Measurements from ENCODE around the gene RPTOR.
A peak's percentile ranks its signal among the peaks of the same experiment; 100 is the strongest.
"Not testable (repeated sequence)": the region's sequence is repeated elsewhere in the genome, so short reads cannot be mapped to it uniquely, and the experiment has no call there.

RPTOR gene

GRCh38 chr17:80783486-80783885 is 238.8 kb downstream of the RPTOR start:
- DNase-seq (ENCODE audit: low spot score): no peak

GRCh38 chr17:80783971-80784370 is 239.3 kb downstream of the RPTOR start:
- DNase-seq (ENCODE audit: low spot score): no peak

GRCh38 chr17:80785477-80786178 is 241.0 kb downstream of the RPTOR start:
- no peak for DNase-seq (ENCODE audit: low spot score)

GRCh38 chr17:80786470-80786869 is 241.8 kb downstream of the RPTOR start:
- no peak for DNase-seq (ENCODE audit: low spot score)

- no peak for DNase-seq (ENCODE audit: low spot score)
Observed at GRCh38 chr17:80786887-80787286, 242.2 kb downstream of the RPTOR start.

GRCh38 chr17:80787881-80788280 is 243.2 kb downstream of the RPTOR start:
- no peak for DNase-seq (ENCODE audit: low spot score)

GRCh38 chr17:80789356-80789902 is 244.8 kb downstream of the RPTOR start:
- DNase-seq (ENCODE audit: low spot score): peak; percentile 90

GRCh38 chr17:80790021-80790765 is 245.6 kb downstream of the RPTOR start:
- no peak for DNase-seq (ENCODE audit: low spot score)

GRCh38 chr17:80790981-80791742 is 246.5 kb downstream of the RPTOR start:
- DNase-seq (ENCODE audit: low spot score): no peak

- DNase-seq (ENCODE audit: low spot score): peak; percentile 90
Observed at GRCh38 chr17:80791758-80792284, 247.2 kb downstream of the RPTOR start.

- DNase-seq (ENCODE audit: low spot score): no peak
Observed at GRCh38 chr17:80792373-80792781, 247.7 kb downstream of the RPTOR start.

- DNase-seq (ENCODE audit: low spot score): no peak
Observed at GRCh38 chr17:80793421-80793820, 248.8 kb downstream of the RPTOR start.

GRCh38 chr17:80793851-80794267 is 249.2 kb downstream of the RPTOR start:
- DNase-seq (ENCODE audit: low spot score): no peak

- DNase-seq (ENCODE audit: low spot score): no peak
Observed at GRCh38 chr17:80794281-80795089, 249.8 kb downstream of the RPTOR start.

- DNase-seq (ENCODE audit: low spot score): no peak
Observed at GRCh38 chr17:80795090-80795580, 250.5 kb downstream of the RPTOR start.

- no peak for DNase-seq (ENCODE audit: low spot score)
Observed at GRCh38 chr17:80795754-80796153, 251.1 kb downstream of the RPTOR start.

GRCh38 chr17:80796430-80796861 is 251.8 kb downstream of the RPTOR start:
- DNase-seq (ENCODE audit: low spot score): no peak

- DNase-seq (ENCODE audit: low spot score): not testable (repeated sequence)
Observed at GRCh38 chr17:80797222-80797621, 252.6 kb downstream of the RPTOR start.

- DNase-seq (ENCODE audit: low spot score): no peak
Observed at GRCh38 chr17:80797741-80798594, 253.3 kb downstream of the RPTOR start.

Measured in GM03348 (cell line).